Measurements from ENCODE around the gene HHLA2. TPM values are rescaled to one million over a fixed set of nuclear protein-coding genes. Genes with fewer than 3 reads are reported as not detected.
"Not testable (repeated sequence)": the region's sequence is repeated elsewhere in the genome, so short reads cannot be mapped to it uniquely, and the experiment has no call there.

Gene HHLA2
- total and polyA plus RNA-seq, 2 experiments from 2014 or later, result 0.48 TPM; not detected in 1

DNA sequence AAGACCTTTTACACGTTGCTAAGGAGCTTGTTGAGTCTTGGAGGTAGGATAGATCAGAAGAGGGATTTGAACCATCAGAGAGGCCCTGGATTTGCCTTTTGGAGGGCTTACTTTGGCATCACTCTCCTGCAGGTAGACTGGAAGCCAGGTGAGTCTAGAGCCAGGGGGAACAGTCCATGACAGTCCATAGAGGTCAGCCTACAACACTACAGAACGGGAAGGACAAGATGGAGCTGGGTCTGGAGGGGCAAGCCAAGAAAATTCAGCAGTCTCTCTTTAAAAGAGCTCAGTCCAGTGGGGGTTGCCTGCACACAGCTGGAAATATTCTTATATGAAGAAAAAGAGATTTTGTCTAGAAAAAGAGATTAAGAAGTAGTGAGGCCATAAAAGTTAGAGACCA lies 60.7 kb downstream of the HHLA2 start:
- TF ChIP-seq, protein P1, sequence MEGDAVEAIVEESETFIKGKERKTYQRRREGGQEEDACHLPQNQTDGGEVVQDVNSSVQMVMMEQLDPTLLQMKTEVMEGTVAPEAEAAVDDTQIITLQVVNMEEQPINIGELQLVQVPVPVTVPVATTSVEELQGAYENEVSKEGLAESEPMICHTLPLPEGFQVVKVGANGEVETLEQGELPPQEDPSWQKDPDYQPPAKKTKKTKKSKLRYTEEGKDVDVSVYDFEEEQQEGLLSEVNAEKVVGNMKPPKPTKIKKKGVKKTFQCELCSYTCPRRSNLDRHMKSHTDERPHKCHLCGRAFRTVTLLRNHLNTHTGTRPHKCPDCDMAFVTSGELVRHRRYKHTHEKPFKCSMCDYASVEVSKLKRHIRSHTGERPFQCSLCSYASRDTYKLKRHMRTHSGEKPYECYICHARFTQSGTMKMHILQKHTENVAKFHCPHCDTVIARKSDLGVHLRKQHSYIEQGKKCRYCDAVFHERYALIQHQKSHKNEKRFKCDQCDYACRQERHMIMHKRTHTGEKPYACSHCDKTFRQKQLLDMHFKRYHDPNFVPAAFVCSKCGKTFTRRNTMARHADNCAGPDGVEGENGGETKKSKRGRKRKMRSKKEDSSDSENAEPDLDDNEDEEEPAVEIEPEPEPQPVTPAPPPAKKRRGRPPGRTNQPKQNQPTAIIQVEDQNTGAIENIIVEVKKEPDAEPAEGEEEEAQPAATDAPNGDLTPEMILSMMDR (IDR thresholded peaks at IDR 0.05; ENCODE audit: low read depth, low read length), result no peak
- Histone ChIP-seq H3K4me1 (ENCODE audit: low read depth) (no peaks in the 10 kb centered on the region), H3K4me3 (no peak overlapping the region), H3K27me3 (no peaks in the 10 kb centered on the region), H3K36me3 (no peaks in the 10 kb centered on the region), H3K27ac (no peak overlapping the region), H3K9me3 (ENCODE audit: low read depth) (no peaks in the 10 kb centered on the region)
- DNase-seq (ENCODE audit: low read depth in 1 of 2, low spot score in 1 of 2), result no peak

DNA sequence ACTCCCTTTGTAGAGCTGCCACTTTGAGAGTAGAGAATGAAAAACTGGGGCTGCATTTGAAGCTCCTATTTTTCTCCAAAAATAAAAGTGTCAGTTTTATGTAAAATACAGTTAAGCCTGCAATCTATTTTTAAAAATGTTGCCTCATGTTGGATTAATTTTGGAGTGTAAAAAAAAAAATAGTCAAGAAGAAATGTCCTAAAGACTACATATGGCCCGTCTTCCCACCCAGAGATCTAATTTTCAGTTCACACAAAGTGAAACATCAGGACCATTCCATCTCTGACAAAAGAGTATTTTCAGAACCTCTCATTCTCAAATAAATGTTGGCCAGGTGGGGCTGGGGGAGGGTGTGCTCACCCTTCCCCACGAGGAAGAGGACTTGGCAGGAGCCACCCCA lies 62.7 kb downstream of the HHLA2 start:
- no peak for DNase-seq (ENCODE audit: low read depth in 1 of 2, low spot score in 1 of 2)
- Histone ChIP-seq H3K27ac (no peak overlapping the region), H3K4me1 (ENCODE audit: low read depth) (no peaks in the 10 kb centered on the region), H3K36me3 (no peaks in the 10 kb centered on the region), H3K4me3 (no peak overlapping the region), H3K27me3 (no peaks in the 10 kb centered on the region), H3K9me3 (ENCODE audit: low read depth) (no peaks in the 10 kb centered on the region)
- TF ChIP-seq, protein P1 (IDR thresholded peaks at IDR 0.05; ENCODE audit: low read depth, low read length), result no peak

DNA sequence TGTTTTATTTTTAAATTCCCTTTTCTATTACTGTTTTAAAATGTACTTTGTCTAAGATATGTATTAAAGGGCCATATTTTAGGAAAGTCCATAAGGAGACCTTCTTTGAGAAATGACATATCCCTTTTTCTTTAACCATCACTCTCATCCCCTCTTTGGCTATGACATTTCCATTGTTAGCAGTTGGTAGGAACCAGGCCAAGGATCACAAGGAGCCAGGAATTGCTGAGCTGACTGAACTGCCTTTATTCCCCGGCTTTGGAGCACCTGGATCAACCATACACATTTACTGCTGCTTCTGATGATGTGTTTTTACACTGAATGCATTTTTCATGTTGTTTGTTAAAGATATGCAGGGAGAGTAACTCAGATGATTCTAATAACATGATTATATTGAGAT lies 79.7 kb downstream of the HHLA2 start:
- DNase-seq (ENCODE audit: low read depth in 1 of 2, low spot score in 1 of 2), result no peak
- H3K4me3 ChIP-seq, result no peak overlapping the region
- no peak overlapping the region for H3K27ac ChIP-seq
- H3K9me3 ChIP-seq (ENCODE audit: low read depth), result no peaks in the 10 kb centered on the region
- H3K27me3 ChIP-seq, result no peaks in the 10 kb centered on the region
- H3K4me1 ChIP-seq (ENCODE audit: low read depth), result no peaks in the 10 kb centered on the region
- TF ChIP-seq, protein P1 (IDR thresholded peaks at IDR 0.05; ENCODE audit: low read depth, low read length), result no peak
- H3K36me3 ChIP-seq, result no peaks in the 10 kb centered on the region

DNA sequence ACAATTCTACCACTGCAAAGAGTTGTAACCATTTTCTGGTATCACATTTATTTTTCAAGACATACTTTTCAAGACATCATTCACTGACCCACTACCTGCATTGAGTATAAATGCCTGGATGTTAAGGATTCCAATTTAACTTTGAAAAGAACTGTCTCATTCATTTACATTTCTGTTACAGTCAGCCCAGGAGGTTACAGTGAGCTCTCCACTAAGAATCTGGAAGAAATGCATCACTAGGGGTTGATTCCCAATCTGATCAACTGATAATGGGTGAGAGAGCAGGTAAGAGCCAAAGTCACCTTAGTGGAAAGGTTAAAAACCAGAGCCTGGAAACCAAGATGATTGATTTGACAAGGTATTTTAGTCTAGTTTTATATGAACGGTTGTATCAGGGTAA lies 81.0 kb downstream of the HHLA2 start:
- TF ChIP-seq, protein P1 (IDR thresholded peaks at IDR 0.05; ENCODE audit: low read depth, low read length), result no peak
- H3K9me3 ChIP-seq (ENCODE audit: low read depth), result no peaks in the 10 kb centered on the region
- no peak overlapping the region for H3K27ac ChIP-seq
- H3K27me3 ChIP-seq, result no peaks in the 10 kb centered on the region
- no peaks in the 10 kb centered on the region for H3K4me1 ChIP-seq (ENCODE audit: low read depth)
- no peak overlapping the region for H3K4me3 ChIP-seq
- H3K36me3 ChIP-seq, result no peaks in the 10 kb centered on the region
- DNase-seq (ENCODE audit: low read depth in 1 of 2, low spot score in 1 of 2), result no peak

DNA sequence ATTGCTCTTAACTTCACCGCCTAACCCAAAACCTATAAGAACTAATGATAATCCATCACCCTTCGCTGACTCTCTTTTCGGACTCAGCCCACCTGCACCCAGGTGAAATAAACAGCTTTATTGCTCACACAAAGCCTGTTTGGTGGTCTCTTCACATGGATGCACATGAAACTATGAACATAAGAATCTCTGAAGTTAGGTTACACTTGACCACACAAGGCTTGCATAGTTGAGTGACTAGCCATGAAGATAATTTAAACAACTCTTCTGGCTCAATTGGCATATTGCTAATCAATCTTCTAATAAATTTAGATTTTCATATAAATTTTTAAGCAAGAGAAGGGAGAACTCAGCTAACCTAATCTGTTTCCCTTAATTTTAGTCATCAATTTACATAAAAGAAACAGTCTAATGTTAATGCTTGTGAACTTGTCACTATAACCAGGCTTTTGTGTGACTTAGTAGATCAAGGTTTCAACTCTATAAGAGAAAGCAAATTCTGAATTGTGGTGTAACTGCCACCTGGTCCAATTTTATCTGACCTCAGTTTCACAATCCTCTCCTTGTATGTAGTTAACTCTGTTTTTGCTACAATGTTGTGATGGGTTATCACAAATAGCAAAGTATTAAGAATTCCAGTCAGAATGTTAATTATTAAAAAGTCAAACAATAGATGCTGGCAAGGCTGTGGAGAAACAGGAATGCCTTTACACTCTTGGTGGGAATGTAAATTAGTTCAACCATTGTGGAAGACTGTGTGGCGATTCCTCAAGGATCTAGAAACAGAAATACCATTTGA lies 82.0 kb downstream of the HHLA2 start:
- Histone ChIP-seq H3K36me3 (no peaks in the 10 kb centered on the region), H3K27me3 (no peaks in the 10 kb centered on the region), H3K4me3 (no peak overlapping the region), H3K9me3 (ENCODE audit: low read depth) (no peaks in the 10 kb centered on the region), H3K27ac (no peak overlapping the region), H3K4me1 (ENCODE audit: low read depth) (no peaks in the 10 kb centered on the region)
- TF ChIP-seq, protein P1 (IDR thresholded peaks at IDR 0.05; ENCODE audit: low read depth, low read length), result no peak
- DNase-seq (ENCODE audit: low read depth in 1 of 2, low spot score in 1 of 2), result no peak

DNA sequence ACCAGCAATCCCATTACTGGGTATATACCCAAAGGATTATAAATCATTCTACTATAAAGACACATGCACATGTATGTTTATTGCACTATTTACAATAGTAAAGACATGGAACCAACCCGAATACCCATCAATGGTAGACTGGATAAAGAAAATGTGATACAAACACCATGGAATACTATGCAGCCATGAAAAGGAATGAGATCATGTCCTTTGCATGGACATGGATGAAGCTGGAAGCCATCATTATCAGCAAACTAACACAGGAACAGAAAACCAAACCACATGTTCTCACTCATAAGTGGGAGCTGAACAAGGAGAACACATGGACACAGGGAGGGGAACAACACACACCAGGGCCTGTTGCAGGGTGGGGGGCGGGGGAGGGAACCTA lies 82.6 kb downstream of the HHLA2 start:
- H3K27ac ChIP-seq; H3K27me3 ChIP-seq; DNase-seq (ENCODE audit: low read depth in 1 of 2, low spot score in 1 of 2); H3K4me1 ChIP-seq (ENCODE audit: low read depth); H3K36me3 ChIP-seq; H3K9me3 ChIP-seq (ENCODE audit: low read depth); H3K4me3 ChIP-seq: not testable (repeated sequence)
